ENCODE data around the gene SENP2.
"Not testable (repeated sequence)": the region's sequence is repeated elsewhere in the genome, so short reads cannot be mapped to it uniquely, and the experiment has no call there.

SENP2 gene

DNA sequence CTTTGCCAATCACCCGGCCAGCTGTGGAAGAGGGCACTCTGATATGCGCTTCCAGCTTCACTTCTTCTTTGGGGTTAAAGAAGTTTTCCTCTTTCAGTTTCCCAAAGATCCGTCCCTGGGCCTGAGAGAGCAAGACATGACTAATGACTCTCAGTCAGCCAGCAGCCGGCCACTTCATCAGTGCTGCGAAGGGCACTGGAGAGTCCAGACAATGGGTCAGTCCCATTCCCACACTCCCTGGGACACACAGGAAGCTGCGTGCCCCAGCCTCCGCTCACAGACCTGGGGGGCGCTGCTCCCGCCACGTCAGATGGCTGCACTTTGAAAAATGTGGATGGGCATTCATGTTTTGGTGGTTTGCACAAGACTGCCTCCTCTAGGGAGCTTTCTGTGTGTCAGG lies 63.3 kb downstream of the SENP2 start:
- DNase-seq = no peak

DNA sequence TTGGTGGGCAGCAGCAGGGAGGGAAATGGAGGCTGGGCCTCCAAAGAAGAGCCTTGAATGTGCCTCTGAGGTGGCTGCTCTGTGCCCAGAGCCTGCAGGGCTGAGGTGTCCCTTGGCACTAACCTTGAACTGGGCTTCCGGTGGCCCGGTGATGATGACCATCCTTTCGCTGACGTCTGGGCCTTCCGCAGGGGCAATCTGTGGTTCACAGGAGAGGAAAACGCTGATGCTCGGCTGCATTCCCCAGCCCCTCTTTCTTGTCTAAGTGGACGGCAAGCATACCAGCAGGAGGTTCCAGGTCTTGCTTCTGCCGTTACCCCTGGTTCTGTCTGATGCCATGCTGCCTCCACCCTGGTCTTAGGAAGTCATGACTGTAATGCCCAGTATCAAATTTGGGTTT lies 65.9 kb downstream of the SENP2 start:
- no peak for DNase-seq

DNA sequence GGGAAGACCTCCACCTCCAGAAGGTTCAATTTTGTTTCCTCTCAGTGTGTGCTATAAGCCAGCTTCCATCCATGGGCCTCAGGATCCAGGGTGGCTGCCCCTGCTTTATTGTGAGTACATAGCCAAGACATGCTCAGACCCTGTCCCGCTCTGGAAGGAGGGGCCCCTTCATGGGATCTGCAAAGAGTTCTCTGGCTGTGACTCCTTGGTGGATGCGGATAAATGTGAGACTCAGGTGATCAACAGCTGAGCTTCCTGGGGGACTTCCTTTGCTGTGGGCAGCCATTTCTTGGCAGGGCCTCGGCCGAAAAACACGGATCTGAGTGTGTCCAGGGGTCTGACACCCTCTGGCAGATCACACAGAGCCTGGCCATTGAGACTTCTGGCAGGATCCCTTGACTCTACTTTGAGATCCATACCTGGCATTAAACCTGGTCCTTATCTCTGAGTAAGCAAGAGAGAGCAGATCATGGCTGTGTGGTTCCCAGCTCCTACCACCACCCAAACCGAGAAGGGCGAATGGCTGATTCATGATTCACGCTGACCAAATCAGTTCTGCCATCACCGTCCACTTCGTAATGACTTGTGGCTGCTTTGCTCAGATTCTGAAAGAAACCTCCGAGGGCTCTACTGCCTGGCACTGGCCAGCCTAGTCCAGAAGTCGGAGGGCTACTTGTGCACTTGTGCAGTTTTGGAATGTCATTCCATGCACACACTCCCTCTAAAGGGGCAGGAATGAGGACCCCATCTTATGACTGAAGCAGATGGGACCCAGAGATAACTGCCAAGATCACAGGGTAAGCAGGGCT lies 68.1 kb downstream of the SENP2 start:
- no peak for DNase-seq

DNA sequence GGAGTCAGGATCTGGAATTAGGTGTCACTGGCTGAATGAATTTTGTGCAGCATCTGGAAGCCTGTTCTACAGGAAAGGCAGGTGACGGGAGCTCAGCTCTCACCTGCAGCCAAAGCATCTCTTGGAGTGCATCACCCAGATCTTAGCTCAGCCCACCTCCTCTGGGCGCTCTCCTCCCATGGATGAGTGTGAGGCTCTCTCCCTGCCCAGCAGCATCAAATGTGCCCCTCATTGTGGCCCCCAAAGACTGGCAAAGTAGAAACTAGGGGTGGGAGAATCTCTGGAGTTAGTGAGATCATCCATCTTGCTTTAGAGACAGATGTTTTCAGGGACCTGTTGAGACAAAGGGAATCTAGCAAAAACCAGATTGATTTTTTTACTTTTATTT lies 68.7 kb downstream of the SENP2 start:
- no peak for DNase-seq

DNA sequence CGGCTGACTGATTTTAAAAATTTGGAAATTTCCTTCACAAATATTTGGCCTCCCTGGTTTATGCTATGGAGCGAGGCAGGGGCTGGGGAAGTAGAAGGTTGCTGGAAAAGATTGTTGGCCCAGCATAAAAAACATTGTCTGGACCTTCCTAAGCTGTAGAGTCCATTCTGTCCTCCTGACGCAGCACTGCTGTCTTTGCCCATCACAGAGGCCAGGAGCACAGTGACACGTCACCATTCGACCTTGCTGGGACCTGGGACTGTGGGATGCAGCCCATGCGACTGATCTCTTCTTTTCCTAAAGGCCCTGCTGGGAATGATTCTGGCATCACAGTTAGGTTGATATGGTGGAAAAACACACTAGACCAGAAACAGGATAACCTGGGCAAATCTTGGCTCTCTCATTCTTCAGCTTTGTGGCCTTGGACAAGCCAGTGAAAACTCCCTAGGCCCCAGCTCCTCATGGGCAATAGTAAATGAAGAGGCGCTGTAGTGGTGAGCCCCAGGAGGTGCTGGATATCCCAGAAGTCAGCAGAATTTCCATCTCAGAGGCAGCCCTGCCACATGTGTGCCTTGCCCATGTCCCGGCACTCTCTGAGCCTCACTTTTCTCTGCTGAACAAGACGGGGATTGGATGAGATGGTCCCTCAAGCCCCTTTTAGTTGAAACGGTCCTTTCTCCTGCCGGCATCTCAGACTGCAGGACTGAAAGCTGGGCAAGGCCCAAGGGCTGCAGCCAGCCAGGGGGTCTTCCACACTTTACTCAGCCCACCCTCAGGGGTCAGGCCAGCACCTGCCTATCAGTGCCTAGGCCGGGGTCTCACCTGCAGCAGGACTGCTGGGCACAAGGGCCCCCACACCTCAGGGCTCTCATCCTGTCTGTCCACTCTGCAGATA lies 69.6 kb downstream of the SENP2 start:
- no peak for DNase-seq

DNA sequence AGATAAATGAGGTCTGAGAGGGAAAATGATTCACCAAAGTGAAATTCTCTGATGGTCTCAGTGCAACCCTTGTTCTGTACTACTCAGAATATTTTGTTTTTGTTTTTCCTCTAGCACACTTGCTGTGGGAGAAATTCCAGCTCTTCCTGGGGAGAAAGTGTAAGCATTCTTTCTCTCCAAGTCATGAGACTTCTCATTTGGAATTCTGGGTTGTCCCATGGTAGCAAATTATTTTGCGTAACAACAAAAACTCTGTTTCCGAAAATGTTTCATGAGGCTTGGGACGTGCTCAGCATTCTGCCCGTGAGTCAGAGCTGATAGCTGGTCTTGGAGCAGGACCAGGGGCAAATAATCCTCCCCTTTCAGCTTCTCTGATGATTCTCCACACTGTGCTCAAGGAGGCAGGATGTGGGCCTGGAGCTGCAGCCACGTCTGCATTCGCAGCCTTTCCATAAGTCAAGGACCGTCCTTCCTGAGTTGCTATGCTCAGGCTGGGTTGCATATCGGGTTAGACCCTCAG lies 70.3 kb downstream of the SENP2 start:
- DNase-seq = no peak

DNA sequence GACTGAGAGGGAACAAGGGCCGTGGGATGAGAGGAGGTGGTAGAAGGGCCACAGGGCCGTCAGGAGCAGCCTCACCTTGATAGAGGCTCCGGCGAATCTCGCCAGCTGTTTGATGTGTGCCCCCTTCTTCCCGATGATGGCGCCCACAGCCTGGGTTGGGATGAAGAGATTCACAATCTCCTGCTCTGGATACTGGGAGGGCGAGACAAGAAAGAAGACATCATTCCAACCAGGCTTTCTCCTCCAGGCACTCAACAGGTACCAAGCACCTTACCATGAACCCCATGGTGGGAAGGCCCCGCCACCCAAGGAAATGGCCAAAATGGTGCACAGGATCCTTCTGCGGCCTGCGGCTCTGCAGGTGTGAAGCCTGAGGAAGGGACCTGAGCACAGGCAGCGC lies 71.1 kb downstream of the SENP2 start:
- no peak for DNase-seq

DNA sequence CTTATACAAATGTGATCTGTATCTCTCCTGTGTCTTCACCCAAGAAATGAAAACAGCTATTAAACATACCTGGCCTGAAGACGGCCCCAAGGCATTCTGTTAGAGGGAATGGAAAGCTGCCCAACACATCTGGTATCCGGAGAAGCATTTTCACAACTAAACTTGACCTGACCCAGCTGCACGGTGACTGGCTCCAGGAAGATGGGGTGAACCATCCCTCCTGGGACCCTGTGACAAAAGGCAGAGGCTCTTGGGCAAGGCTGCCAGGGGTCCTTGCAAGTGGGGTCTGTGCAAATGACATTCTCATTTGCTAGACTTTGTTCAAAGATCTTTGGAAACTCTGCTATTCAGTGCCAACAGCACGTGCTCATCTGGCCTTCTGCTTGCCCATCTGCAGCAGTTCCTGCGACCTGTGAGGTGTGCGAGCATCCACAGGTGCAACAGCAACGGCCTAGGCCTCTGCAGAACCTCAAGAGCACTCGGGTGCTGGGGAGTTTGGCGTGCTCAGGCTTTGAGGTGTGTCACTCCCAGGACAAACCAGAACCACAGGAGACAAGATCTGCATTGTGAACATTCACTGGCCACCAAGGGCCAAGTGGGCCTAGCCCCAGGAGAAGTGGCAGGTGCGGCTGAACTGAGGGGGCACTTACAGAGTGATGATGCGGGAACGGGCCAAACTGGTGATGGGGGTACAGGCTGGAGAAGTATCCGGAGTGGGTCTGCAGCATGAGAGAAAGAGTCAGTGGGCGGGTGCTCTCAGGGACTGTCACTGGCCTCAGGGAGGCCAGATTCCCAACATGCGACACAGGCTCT lies 71.8 kb downstream of the SENP2 start:
- no peak for DNase-seq

DNA sequence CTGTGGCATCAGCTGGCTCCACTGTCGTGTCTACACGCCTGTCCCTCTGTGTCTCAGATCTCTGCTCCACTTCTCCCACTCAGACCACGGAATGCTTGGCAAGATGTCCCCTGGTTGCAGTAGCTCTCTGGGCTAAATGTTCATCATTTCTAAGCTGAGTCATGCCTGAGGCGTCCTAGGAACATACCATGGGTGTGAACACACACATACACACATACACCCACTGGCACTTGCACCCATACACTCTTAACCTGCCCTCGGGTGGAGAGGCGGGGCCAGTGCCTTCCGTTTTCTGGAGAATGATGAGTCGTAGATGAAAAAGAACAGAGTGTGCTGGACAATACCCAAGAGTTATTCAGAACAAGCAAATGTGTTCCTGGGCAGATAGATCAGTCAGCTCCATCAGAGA lies 72.4 kb downstream of the SENP2 start:
- no peak for DNase-seq

DNA sequence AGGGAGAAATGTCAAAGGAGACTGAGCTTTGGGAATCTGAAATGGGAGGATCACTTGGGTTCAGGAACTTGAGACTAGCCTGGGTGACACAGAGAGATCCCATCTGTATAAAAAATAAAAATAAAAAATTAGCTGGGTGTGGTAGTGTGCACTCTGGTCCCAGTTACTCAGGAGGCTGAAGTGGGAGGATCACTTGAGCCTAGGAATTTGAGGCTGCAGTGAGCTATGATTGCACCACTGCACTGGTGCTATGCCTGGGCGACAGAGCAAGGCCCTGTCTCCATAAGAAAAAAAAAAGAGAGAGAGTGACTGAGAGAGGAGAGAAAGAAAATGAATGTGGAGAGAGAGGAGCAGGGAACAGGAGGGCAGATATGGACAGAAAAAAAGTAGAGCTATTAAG lies 72.8 kb downstream of the SENP2 start:
- no peak for DNase-seq

DNA sequence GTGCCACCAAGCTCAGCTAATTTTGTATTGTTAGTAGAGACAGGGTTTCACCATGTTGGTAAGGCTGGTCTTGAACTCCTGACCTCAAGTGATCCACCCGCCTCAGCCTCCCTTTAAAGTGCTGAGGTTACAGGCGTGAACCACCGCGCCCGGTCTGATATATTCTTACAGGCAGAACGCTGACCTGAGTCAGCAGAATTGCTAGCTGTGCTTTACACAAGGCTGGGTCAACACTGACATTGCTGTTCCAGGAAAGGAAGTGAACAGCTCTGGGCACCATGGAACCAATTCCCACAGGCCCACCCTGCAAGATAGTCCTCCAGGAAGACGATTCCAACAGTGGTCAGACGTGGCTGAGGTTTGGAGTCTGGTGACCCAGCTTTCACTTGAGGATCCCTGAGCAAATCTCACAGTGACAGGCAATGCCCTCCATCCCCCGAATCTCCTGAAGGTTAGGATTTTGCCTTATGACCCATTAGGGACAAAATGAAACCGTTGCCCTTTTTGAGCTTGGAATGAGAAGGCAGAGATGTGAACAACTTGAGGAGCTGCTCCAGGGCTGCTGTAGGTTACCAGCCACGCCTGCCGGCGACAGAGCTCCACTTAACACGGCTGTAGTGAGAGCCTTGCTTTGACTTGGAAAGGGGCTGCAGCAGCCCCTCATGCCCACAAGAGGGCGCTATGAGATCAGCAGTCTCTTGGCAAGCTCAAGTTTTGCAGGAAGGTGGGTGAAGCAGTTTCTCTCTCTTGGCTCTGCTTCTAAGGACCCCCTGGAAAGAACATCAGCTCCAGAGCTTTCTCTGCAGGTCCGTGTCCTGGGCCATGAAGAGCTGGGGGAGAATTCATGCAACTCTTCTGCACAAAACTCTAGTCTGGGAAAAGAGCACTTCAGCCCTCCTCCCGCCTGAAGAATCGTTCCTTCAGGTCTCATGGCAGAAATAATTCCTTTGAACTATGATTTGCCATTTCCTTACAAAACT lies 74.1 kb downstream of the SENP2 start:
- peak; percentile 80 for DNase-seq

DNA sequence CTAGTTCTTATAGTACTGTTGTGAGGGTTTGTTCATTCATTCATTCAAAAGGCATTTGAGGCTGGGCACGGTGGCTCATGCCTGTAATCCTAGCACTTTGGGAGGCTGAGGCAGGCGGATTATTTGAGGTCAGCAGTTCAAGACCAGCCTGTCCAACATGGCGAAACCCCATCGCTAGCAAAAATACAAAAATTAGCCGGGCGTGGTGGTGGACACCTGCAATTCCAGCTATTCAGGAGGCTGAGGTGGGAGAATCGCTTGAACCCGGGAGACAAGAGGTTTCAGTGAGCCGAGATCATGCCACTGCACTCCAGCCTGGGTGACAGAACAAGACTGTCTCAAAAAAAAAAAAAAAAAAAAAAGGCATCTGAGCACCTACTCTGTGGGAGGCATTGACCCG lies 75.2 kb downstream of the SENP2 start:
- DNase-seq = not testable (repeated sequence)

DNA sequence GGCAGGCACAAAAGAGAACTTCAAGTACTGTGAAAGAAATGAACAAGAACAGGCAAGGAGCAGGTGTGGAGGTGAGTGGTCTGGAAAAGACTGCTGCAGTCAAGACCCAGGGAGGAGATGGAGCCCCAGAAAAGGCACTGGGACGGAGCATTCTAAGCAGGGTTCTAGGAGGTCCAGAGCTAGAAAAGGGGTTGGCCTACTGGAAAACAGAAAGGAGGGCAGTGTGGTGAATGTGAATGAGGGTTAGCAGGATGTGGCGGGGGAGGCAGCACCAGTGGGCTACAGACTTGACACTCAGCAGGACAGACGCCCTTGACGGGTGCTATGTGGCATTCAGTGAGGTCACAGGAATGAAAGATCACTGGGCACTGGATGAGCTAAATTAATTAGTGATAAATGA lies 75.7 kb downstream of the SENP2 start:
- DNase-seq = no peak

DNA sequence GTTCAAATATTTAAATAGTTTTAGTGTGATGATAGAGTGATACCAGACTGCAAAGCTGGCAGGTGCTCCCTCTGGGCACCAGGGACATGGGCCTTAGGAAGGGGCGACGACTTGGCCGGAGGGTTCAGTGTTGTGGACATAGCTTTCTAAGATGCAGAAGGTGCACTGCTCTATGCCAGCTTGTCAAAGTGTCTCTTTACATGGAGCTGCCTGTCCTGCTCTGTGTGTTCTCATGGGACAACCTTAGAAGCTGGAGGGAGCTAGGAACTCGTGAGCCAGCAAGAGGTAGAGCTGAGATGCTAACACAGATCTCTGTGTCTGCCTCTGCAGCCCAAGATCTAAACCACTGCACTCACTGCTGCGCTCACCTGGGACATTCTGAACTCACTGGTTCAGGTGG lies 77.8 kb downstream of the SENP2 start:
- DNase-seq = no peak

DNA sequence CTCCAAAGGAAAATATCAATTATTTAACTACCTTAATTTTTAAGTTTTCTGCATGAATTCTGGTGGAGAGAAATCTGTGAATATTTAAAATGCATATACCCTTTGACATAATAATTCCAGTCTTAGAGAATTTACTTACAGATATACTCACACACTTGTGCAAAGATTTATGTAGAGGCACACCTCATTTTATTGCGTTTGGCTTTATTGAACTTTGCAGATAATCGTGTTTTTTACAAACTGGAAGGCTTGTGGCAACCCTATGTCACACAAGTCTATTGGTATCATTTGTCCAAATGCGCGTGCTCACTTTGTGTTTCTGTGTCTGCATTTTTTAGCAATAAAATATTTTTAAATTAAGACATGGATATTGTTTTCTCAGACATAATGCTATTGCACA lies 81.5 kb downstream of the SENP2 start:
- no peak for DNase-seq

DNA sequence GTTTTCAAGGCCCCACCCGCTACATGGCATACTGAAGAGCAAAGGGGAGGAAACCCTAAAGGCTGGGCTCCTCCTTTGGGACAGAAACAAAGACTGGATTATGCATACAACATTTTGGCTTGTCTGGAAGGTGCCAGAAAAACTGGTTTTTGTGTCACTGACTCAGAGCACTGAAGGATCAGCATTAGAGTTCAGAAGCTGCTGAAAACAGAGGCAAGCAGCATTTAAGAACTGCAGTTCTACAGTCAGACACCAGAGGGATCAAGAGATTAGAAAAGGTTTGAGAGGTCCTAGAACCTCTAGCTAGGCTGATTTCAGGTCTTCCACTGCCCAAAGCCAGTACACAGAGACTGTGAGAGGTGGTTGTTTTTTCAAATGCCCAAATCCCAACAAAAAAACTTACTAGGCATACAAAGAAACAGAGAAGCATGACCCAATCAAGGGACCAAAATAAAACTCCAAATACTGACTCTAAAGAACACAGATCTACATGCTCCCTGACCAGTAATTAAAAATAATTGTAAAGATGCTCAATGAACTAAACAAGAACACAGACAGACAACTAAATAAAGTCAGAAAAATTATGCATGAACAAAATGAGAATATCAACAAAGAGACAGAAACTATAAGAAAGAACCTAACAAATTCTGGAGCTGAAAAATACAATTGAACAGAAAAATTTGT lies 91.2 kb downstream of the SENP2 start:
- DNase-seq = peak; percentile 38

DNA sequence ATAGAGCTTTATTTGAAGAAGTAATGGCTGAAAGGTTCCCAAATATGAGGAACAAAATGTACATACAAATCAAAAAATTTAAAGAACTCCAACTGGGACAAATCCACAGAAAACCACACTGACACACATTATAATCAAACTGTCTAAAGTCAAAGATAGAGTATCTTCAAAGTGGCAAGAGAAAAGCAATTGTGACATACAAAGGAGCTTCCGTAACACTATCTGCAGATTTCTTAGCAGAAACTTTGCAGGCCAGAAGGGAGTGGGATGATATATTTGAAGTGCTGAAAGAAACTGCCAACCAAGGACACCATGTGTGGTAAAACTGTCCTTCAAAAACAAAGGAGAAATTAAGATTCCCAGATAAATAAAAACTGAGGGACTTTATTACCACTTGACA lies 91.9 kb downstream of the SENP2 start:
- DNase-seq = no peak

DNA sequence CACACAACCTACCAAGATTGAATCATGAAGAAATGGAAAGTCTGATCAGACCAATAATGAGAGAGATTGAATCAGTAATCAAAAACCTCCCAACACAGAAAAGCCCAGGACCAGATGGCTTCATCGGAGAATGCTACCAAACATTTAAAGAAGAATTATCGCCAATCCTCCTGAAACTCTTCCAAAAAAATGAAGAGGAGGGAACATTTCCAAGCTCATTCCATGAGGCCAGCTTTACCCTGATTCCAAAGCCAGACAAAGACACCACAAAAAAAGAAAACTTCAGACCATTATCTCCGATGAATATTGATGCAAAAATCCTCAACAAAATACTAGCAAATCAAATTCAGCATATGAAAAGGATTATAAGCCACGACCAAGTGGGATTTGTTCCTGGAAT lies 94.1 kb downstream of the SENP2 start:
- DNase-seq = no peak
